ENCODE measurements around the gene CAPZB.
"Not testable (repeated sequence)": the region's sequence is repeated elsewhere in the genome, so short reads cannot be mapped to it uniquely, and the experiment has no call there.

Gene CAPZB

GRCh38 chr1:19485362-19486187, at the start of gene CAPZB:
Gene CAPZB (minus strand): TSS chr1:19485539. CDS start chr1:19485438, 101 bp downstream.
- no peaks in the 10 kb centered on the region for H3K27me3 ChIP-seq (ENCODE audit: low read depth)
- peak within 1 kb of the TSS; percentile 95 for H3K4me3 ChIP-seq
- in situ Hi-C loops (cut with MboI; ENCODE audit: low sequenced_read_pairs), result loop anchor here (10.0 kb wide), 1 partner anchor 169 kb away; no protein-coding TSS in a partner anchor
- peaks cover 15% of the 10 kb centered on the region for H3K36me3 ChIP-seq (replicated peaks)
- H3K4me1 ChIP-seq, result peaks cover 32% of the 10 kb centered on the region
- peak; percentile 76 to 96 for DNase-seq (ENCODE audit: low spot score in 2 of 2)
- no peaks in the 10 kb centered on the region for H3K9me3 ChIP-seq

- Histone ChIP-seq H3K4me1 (no peaks in the 10 kb centered on the region), H3K4me3 (no peak overlapping the region), H3K36me3 (replicated peaks) (no peaks in the 10 kb centered on the region), H3K9me3 (no peaks in the 10 kb centered on the region), H3K27me3 (ENCODE audit: low read depth) (no peaks in the 10 kb centered on the region)
- DNase-seq (ENCODE audit: low spot score in 2 of 2), result no peak
- in situ Hi-C loops (cut with MboI; ENCODE audit: low sequenced_read_pairs), result loop anchor here (25.0 kb wide), 1 partner anchor 553 kb away; no protein-coding TSS in a partner anchor
Measured at GRCh38 chr1:19534281-19534680, 48.9 kb upstream of the CAPZB start.

GRCh38 chr1:19533626-19534025, 48.3 kb upstream of the CAPZB start:
- H3K9me3 ChIP-seq, result no peaks in the 10 kb centered on the region
- DNase-seq (ENCODE audit: low spot score in 2 of 2), result no peak
- H3K4me1 ChIP-seq, result no peaks in the 10 kb centered on the region
- no peak overlapping the region for H3K4me3 ChIP-seq
- H3K36me3 ChIP-seq (replicated peaks), result no peaks in the 10 kb centered on the region
- in situ Hi-C loops (cut with MboI; ENCODE audit: low sequenced_read_pairs), result loop anchor here (25.0 kb wide), 1 partner anchor 554 kb away; no protein-coding TSS in a partner anchor
- H3K27me3 ChIP-seq (ENCODE audit: low read depth), result no peaks in the 10 kb centered on the region

- H3K4me3 ChIP-seq, result no peak overlapping the region
- H3K36me3 ChIP-seq (replicated peaks), result no peaks in the 10 kb centered on the region
- H3K4me1 ChIP-seq, result no peaks in the 10 kb centered on the region
- H3K27me3 ChIP-seq (ENCODE audit: low read depth), result no peaks in the 10 kb centered on the region
- no peaks in the 10 kb centered on the region for H3K9me3 ChIP-seq
- no peak for DNase-seq (ENCODE audit: low spot score in 2 of 2)
- in situ Hi-C loops (cut with MboI; ENCODE audit: low sequenced_read_pairs), result loop anchor here (25.0 kb wide), 1 partner anchor 555 kb away; no protein-coding TSS in a partner anchor
Measured at GRCh38 chr1:19532519-19532918, 47.2 kb upstream of the CAPZB start.

- DNase-seq (ENCODE audit: low spot score in 2 of 2), result no peak
- Histone ChIP-seq H3K9me3 (no peaks in the 10 kb centered on the region), H3K4me1 (no peaks in the 10 kb centered on the region), H3K27me3 (ENCODE audit: low read depth) (no peaks in the 10 kb centered on the region), H3K36me3 (replicated peaks) (no peaks in the 10 kb centered on the region), H3K4me3 (no peak overlapping the region)
- in situ Hi-C loops (cut with MboI; ENCODE audit: low sequenced_read_pairs), result loop anchor here (25.0 kb wide), 1 partner anchor 558 kb away; no protein-coding TSS in a partner anchor
Measured at GRCh38 chr1:19529664-19530063, 44.3 kb upstream of the CAPZB start.

GRCh38 chr1:19528438-19528837, 43.1 kb upstream of the CAPZB start:
- no peak for DNase-seq (ENCODE audit: low spot score in 2 of 2)
- no peak overlapping the region for H3K4me3 ChIP-seq
- H3K4me1 ChIP-seq, result no peaks in the 10 kb centered on the region
- in situ Hi-C loops (cut with MboI; ENCODE audit: low sequenced_read_pairs), result loop anchor here (25.0 kb wide), 1 partner anchor 559 kb away; no protein-coding TSS in a partner anchor
- H3K36me3 ChIP-seq (replicated peaks), result no peaks in the 10 kb centered on the region
- no peaks in the 10 kb centered on the region for H3K9me3 ChIP-seq
- H3K27me3 ChIP-seq (ENCODE audit: low read depth), result no peaks in the 10 kb centered on the region

- H3K9me3 ChIP-seq, result no peaks in the 10 kb centered on the region
- no peaks in the 10 kb centered on the region for H3K27me3 ChIP-seq (ENCODE audit: low read depth)
- no peaks in the 10 kb centered on the region for H3K36me3 ChIP-seq (replicated peaks)
- in situ Hi-C loops (cut with MboI; ENCODE audit: low sequenced_read_pairs), result loop anchor here (25.0 kb wide), 1 partner anchor 561 kb away; no protein-coding TSS in a partner anchor
- no peaks in the 10 kb centered on the region for H3K4me1 ChIP-seq
- no peak overlapping the region for H3K4me3 ChIP-seq
- DNase-seq (ENCODE audit: low spot score in 2 of 2), result peak in 1 of 2 experiments; percentile 25
Measured at GRCh38 chr1:19525607-19526545, 40.5 kb upstream of the CAPZB start.

GRCh38 chr1:19524791-19525190, 39.5 kb upstream of the CAPZB start:
- Histone ChIP-seq H3K27me3 (ENCODE audit: low read depth) (no peaks in the 10 kb centered on the region), H3K36me3 (replicated peaks) (no peaks in the 10 kb centered on the region), H3K4me1 (no peaks in the 10 kb centered on the region), H3K4me3 (no peak overlapping the region), H3K9me3 (no peaks in the 10 kb centered on the region)
- in situ Hi-C loops (cut with MboI; ENCODE audit: low sequenced_read_pairs), result loop anchor here (25.0 kb wide), 1 partner anchor 563 kb away; no protein-coding TSS in a partner anchor
- DNase-seq (ENCODE audit: low spot score in 2 of 2), result no peak

GRCh38 chr1:19522570-19522969, 37.2 kb upstream of the CAPZB start:
- in situ Hi-C loops (cut with MboI; ENCODE audit: low sequenced_read_pairs); DNase-seq (ENCODE audit: low spot score in 2 of 2); H3K4me3 ChIP-seq; H3K36me3 ChIP-seq (replicated peaks); H3K9me3 ChIP-seq; H3K27me3 ChIP-seq (ENCODE audit: low read depth); H3K4me1 ChIP-seq: not testable (repeated sequence)

GRCh38 chr1:19521411-19521810, 36.1 kb upstream of the CAPZB start:
- no peak for DNase-seq (ENCODE audit: low spot score in 2 of 2)
- no peaks in the 10 kb centered on the region for H3K4me1 ChIP-seq
- no peaks in the 10 kb centered on the region for H3K9me3 ChIP-seq
- H3K27me3 ChIP-seq (ENCODE audit: low read depth), result no peaks in the 10 kb centered on the region
- H3K36me3 ChIP-seq (replicated peaks), result no peaks in the 10 kb centered on the region
- in situ Hi-C loops (cut with MboI; ENCODE audit: low sequenced_read_pairs), result no loop called here
- no peak overlapping the region for H3K4me3 ChIP-seq

- no peak for DNase-seq (ENCODE audit: low spot score in 2 of 2)
- H3K27me3 ChIP-seq (ENCODE audit: low read depth), result no peaks in the 10 kb centered on the region
- no peaks in the 10 kb centered on the region for H3K9me3 ChIP-seq
- no peak overlapping the region for H3K4me3 ChIP-seq
- no peaks in the 10 kb centered on the region for H3K4me1 ChIP-seq
- no peaks in the 10 kb centered on the region for H3K36me3 ChIP-seq (replicated peaks)
- in situ Hi-C loops (cut with MboI; ENCODE audit: low sequenced_read_pairs), result no loop called here
Measured at GRCh38 chr1:19517017-19517416, 31.7 kb upstream of the CAPZB start.

GRCh38 chr1:19515201-19515600, 29.9 kb upstream of the CAPZB start:
- in situ Hi-C loops (cut with MboI; ENCODE audit: low sequenced_read_pairs), result no loop called here
- H3K4me1 ChIP-seq, result no peaks in the 10 kb centered on the region

GRCh38 chr1:19514391-19514831, 29.1 kb upstream of the CAPZB start:
- no peak for DNase-seq (ENCODE audit: low spot score in 2 of 2)
- Histone ChIP-seq H3K4me1 (no peaks in the 10 kb centered on the region), H3K4me3 (no peak overlapping the region), H3K27me3 (ENCODE audit: low read depth) (no peaks in the 10 kb centered on the region), H3K36me3 (replicated peaks) (no peaks in the 10 kb centered on the region), H3K9me3 (no peaks in the 10 kb centered on the region)
- in situ Hi-C loops (cut with MboI; ENCODE audit: low sequenced_read_pairs), result no loop called here

More at GRCh38 chr1:19515201-19515600, 29.9 kb upstream of the CAPZB start:
- Histone ChIP-seq H3K4me3 (no peak overlapping the region), H3K27me3 (ENCODE audit: low read depth) (no peaks in the 10 kb centered on the region), H3K36me3 (replicated peaks) (no peaks in the 10 kb centered on the region), H3K9me3 (no peaks in the 10 kb centered on the region)
- no peak for DNase-seq (ENCODE audit: low spot score in 2 of 2)

All from HAP-1 (cell line).